Lung (tissue), 12 donors: ENCODE measurements around the gene SCCPDH. TPM values are rescaled to one million over a fixed set of nuclear protein-coding genes. Genes with fewer than 3 reads are reported as not detected.
A peak's percentile ranks its signal among the peaks of the same experiment; 100 is the strongest.

Experiments used
- ATAC-seq: fragments of 200-7000 bp; cut with Tn5 transposase; one replicate; pipeline ENCODE4 v1.9.1; 2020; ENCODE audit warnings: moderate number of reproducible peaks; ENCODE audit not compliant: insufficient read depth, low FRiP score
- DNase-seq, 3 donors: peaks; one replicate each; pipeline ENCODE4 v3.0.0-alpha.2; 2013 to 2017
- H3K27ac ChIP-seq, 2 donors: one replicate each; pipeline ENCODE4 v1.5.1; 2013; ENCODE audit warnings: mild to moderate bottlenecking in 2 of 2, moderate library complexity in 2 of 2, control low read depth in 1 of 2, inconsistent platforms in 1 of 2, low read depth in 1 of 2, low read length in 1 of 2
- H3K27me3 ChIP-seq, 3 donors: one replicate each; pipeline ENCODE4 v1.5.1; 2013; ENCODE audit warnings: low read length in 2 of 3; ENCODE audit not compliant: control insufficient read depth in 3 of 3, insufficient read depth in 3 of 3
- H3K36me3 ChIP-seq, 4 donors: one replicate each; pipeline ENCODE4 v1.5.1; 2013; ENCODE audit warnings: low read length in 4 of 4, mild to moderate bottlenecking in 1 of 4, moderate library complexity in 1 of 4; ENCODE audit not compliant: control insufficient read depth in 4 of 4, insufficient read depth in 4 of 4
- H3K4me1 ChIP-seq, 5 donors: one replicate each; pipeline ENCODE4 v1.5.1; 2013; ENCODE audit warnings: low read length in 5 of 5, mild to moderate bottlenecking in 2 of 5, moderate library complexity in 1 of 5; ENCODE audit not compliant: control insufficient read depth in 5 of 5, insufficient read depth in 5 of 5
- H3K4me3 ChIP-seq: one replicate; pipeline ENCODE4 v1.5.1; 2013; ENCODE audit warnings: mild to moderate bottlenecking, control low read depth, moderate library complexity
- H3K9ac ChIP-seq, 2 donors: one replicate each; pipeline ENCODE4 v1.5.1; 2013; ENCODE audit warnings: low read length in 2 of 2, control low read depth in 1 of 2; ENCODE audit not compliant: insufficient read depth in 1 of 2
- H3K9me3 ChIP-seq, 4 donors: one replicate each; pipeline ENCODE4 v1.5.1; 2013; ENCODE audit warnings: low read length in 3 of 4, mild to moderate bottlenecking in 1 of 4, moderate library complexity in 1 of 4; ENCODE audit not compliant: control insufficient read depth in 4 of 4, insufficient read depth in 3 of 4
- CTCF ChIP-seq: IDR thresholded peaks from 2 replicates; pipeline ENCODE4 v1.5.1; 2012; ENCODE audit warnings: mild to moderate bottlenecking; ENCODE audit errors: control extremely low read depth, extremely low read depth
- WGBS, 2 donors: extraction: QIAGEN DNeasy Blood & Tissue Kit; methylation state at CpG; one replicate each; pipeline ENCODE4 v1.1.7; 2013; 5-methylcytosine and 5-hydroxymethylcytosine counted together
- polyA plus RNA-seq, 2 donors: library from polyadenylated mRNA; stranded (reverse); fragments of 200-250 nt; gene quantifications; one replicate each; pipeline ENCODE4 v1.2.1, GENCODE V29; 2013
- total RNA-seq, 2 donors: library from RNA; depleted of rRNA in 1 of 2; stranded (reverse); fragments of >200 nt in 1 of 2; gene quantifications; one replicate each; pipeline ENCODE4 v1.2.1, GENCODE V29; 2014 to 2021
- donor health status: control.
- donor health status: control.
- donor health status: Bipolar disorder and iron deficiency.
- donor health status: healthy.
- donor health status: DM: yes; HTN: yes; CAD: no.

SCCPDH gene
- total and polyA plus RNA-seq, 4 donors, result 14.2 to 34.0 (median 24.8) TPM

DNA sequence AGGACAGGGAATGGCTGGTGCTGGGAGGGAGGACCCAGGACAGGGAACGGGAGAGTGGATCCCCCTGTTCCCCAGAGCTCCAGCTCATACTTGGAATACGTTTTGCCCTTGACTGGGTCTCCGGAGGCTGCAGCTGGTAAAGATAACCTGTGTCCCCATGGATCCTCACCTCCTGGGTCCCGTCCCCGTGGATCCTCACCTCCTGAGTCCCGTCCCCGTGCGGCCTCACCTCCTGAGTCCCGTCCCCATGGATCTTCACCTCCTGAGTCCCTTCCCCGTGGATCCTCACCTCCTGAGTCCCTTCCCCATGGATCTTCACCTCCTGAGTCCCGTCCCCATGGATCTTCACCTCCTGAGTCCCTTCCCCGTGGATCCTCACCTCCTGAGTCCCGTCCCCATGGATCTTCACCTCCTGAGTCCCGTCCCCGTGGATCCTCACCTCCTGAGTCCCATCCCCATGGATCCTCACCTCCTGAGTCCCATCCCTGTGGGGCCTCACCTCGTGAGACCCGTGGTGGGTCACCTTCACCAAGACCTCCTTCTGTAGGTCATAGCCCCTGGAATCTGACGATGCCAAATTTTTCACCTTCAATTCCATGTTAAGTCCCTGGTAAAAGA, 61.4 kb downstream of the SCCPDH start:
- H3K36me3 ChIP-seq, result peaks cover 0 to 8% (median 4%) of the 10 kb centered on the region in 4 donors
- no peak overlapping the region for H3K4me3 ChIP-seq
- H3K4me1 ChIP-seq, result peaks cover 0 to 14% (median 0%) of the 10 kb centered on the region in 5 donors
- H3K27ac ChIP-seq, result no peak overlapping the region
- ATAC-seq (no peak), DNase-seq (no peak)
- no peaks in the 10 kb centered on the region for H3K27me3 ChIP-seq
- WGBS, 2 donors, result 83 to 85% methylated on average over 17 to 18 of the region's 18 CpGs
- H3K9ac ChIP-seq, result no peak overlapping the region
- peaks cover 0 to 3% (median under 1%) of the 10 kb centered on the region in 4 donors for H3K9me3 ChIP-seq
- no peak for TF ChIP-seq CTCF

DNA sequence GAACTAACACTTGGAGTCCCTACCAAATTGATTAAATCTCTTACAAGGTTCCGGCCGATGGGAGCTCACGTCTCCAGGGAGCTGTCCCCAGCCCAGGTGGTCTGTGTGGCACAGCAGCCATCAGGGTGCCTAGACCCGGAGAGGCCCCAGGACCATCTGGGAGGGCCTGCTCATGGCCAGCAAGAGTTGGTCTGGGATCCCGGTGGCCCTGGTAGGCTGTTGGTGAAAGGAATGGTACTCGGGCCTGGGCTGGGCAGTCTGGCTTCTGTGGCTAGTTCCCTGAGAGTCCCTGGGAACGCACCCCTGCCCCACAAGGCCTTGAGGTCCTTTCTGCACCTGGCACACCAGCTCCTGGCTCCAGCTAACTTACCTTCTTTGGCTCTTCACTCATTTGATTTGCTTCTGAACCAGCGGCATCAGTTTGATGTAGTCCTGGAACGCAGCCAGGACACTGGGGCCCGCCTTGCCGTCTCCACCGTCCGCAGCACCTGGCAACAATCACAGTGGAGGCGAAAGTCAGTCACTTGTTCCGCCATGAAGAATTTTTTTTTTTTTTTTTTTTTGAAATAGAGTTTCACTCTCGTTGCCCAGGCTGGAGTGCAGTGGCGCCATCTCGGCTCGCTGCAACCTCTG, 62.5 kb downstream of the SCCPDH start:
- ATAC-seq, result no peak

GRCh38 chr1:246787781-246788513, 63.7 kb downstream of the SCCPDH start:
- Histone ChIP-seq H3K36me3 (peaks cover 0 to 3% (median 0%) of the 10 kb centered on the region in 4 donors), H3K27ac (no peak overlapping the region), H3K4me1 (peaks cover 0 to 14% (median 0%) of the 10 kb centered on the region in 5 donors), H3K27me3 (no peaks in the 10 kb centered on the region), H3K4me3 (no peak overlapping the region), H3K9ac (no peak overlapping the region), H3K9me3 (peaks cover 0 to 3% (median under 1%) of the 10 kb centered on the region in 4 donors)
- WGBS, 2 donors, result 91 to 93% methylated on average over 12 of the region's 12 CpGs
- no peak for DNase-seq
- TF ChIP-seq CTCF, result no peak
- no peak for ATAC-seq

More for the DNA sequence above, 62.5 kb downstream of the SCCPDH start:
- Histone ChIP-seq H3K36me3 (peaks cover 0 to 3% (median 0%) of the 10 kb centered on the region in 4 donors), H3K4me3 (no peak overlapping the region), H3K27ac (no peak overlapping the region), H3K4me1 (peaks cover 0 to 14% (median 0%) of the 10 kb centered on the region in 5 donors), H3K9ac (no peak overlapping the region), H3K9me3 (peaks cover 0 to 3% (median under 1%) of the 10 kb centered on the region in 4 donors), H3K27me3 (no peaks in the 10 kb centered on the region)
- WGBS, 2 donors, result 76 to 89% methylated on average over 19 of the region's 19 CpGs
- TF ChIP-seq CTCF, result no peak
- peak in 1 of 3 donors; percentile 25 for DNase-seq
